DMS114 treated with DMSO at 0.1 percent for 48 hours (cell line): ENCODE data around the gene PPP2R5C.
"Not testable (repeated sequence)": the region's sequence is repeated elsewhere in the genome, so short reads cannot be mapped to it uniquely, and the experiment has no call there.

ENCODE experiments used
- DNase-seq: peaks from one replicate; lab custom pipeline; 2025; ENCODE audit not compliant: unreplicated experiment; lab: John Stamatoyannopoulos, UW

Gene PPP2R5C

DNA sequence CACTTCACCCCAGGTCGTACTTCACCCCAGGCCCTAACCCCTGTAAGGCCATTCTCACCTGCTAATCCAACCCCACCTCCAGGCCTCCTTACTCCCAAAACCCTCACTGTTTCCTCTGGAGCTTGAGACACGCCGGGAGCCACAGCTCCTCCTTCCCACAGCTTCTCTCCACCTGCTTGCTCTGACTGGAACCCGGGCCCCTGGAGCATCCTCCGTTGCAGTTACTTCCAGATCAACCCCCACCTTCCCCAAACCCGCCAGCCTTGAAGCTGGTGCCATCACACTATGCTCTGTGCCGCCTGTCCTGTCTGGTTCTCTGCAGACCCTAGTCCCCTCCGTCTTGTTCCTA lies 34.6 kb upstream of the PPP2R5C start:
- no peak for DNase-seq

DNA sequence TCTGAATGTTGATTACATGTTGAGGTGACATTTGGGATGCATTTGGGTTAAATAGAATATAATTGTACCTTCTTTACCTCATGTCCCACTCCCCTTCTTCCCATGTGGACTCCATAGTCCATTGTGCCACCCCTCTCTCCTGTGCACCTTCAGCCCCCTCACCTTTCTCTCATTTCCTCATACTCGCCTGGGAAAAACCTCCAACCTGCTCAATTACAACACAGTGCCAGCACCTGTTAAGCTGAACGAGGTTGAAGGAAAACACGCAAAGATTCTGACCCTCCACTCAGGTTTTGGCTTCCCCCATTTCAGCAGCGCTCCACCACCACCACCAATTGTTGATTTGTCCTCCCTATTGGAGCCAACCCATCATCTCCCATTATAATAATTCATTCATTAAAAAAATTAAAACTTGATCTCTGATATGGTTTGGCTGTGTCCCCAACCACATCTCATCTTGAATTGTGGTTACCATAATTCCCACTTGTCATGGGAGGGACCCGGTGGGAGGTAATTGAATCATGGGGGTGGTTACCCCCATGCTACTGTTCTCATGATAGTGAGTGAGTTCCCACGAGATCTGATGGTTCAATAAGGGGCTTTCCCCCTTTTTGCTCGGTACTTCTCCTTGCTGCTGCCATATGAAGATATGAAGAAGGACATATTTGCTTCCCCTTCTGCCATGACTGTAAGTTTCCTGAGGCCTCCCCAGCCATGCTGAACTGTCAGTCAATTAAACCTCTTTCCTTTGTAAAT lies 33.7 kb upstream of the PPP2R5C start:
- no peak for DNase-seq

DNA sequence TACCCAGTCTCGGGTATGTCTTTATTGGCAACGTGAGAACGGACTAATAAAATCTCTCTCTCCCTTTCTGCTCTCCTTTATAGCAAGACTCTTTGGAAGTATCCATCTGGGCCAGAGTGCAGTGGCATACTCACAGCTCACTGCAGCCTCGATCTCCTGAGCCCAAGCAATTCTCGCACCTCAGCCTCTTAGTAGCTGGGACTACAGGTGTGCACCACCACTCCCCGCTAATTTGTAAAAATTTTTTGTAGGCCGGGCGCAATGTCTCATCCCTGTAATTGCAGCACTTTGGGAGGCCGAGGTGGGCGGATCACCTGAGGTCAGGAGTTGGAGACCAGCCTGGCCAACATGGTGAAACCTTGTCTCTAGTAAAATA lies 33.2 kb upstream of the PPP2R5C start:
- no peak for DNase-seq

DNA sequence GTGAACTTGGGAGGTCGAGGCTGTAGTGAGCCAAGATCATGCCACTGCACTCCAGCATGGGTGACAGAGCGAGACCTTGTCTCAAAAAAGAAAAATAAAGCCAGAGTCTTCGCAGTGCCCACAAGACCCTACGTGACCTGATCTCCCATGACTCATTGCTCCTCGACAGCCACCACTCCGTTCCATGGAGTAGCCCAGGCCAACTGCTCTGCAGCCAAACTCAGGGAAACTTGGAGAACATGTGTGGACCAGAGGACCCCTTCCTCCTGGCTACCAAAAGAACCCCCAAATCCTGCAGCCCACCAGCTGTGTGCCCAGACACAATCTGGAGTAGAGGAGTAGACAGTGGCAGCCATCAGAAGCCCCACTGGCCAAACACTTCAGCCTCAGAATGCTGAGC lies 32.1 kb upstream of the PPP2R5C start:
- DNase-seq, result no peak

DNA sequence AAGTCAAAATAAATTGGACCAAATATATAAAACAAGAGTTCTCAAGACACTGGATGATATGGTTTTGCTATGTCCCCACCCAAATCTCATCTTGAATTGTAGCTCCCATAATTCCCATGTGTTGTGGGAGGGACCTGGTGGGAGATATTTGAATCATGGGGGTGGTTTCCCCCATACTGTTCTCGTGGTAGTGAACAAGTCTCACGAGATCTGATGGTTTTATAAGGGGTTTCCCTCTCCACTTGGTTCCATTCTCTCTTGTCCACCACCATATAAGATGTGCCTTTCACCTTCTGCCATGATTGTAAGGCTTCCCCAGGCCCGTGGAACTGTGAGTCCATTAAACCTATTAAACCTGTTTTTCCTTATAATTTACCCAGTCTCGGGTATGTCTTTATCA lies 31.4 kb upstream of the PPP2R5C start:
- not testable (repeated sequence) for DNase-seq

DNA sequence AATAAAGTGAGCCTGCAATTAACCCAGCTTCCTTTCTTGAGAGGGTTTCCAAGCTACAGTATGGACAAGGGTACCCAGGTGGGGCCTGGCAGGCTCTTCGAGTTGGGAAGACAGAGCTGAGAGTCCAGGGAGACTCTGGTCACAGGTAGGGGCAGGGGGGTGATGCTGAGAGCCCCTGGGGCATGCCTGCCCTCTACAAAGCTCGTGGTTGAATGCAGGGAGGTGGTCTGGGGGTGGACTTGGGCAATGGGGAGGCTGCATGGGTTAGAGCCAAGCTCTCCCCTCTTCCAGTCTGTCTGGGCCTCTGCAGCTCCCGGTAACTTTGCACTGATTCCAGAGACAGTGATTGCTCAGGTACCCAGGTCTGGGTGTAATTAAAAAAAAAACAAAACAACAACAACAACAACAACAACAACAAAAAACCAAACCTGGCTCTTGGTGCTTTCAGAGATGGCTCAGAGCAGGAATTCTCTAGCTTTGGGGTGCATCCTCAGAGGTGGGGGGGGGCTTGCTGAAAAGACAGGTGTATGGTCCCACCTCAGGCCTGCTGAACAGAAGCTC lies 30.8 kb upstream of the PPP2R5C start:
- DNase-seq, result no peak

DNA sequence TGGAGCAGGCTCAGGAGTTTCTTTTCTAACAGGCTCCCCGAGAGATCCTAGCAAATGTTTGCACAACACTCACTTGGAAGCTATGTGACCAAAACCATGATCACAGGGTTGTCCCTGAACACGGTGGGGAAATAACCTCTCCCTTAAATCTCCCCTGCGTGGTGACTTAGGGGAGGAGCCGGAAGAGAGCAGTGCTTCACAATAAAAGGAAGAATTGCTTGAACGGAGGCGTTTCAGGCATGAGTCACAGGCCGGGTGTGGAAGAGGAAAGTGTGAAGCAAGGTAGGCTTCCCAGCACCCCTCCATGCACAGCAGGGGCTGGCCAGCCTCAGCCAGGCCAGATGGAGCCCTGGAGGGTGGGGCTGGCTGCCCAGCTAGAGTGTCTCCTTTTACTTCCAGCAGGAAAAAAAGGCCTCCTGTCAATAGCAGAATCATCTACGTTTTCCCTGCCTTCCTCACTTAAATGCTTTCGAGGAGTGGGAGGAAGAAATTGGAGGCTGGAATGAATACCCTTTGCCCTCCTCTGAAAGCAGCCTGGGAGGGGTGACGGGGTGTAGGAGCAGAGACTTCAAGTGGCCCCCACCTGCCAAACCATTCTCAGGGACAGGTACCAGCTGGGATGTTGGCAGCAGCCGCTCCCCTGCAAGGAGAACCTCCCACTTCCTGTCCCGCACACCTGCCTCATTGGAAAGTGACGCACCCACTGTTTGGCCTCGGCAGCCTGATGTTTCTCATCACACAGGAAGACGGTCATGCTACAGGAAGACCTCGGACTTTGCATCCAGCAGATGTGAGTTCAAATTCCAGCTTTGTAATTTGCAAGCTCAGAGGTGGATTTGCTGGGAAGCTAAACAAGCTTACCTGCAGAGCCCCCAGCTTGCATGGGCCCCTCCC lies 30.1 kb upstream of the PPP2R5C start:
- DNase-seq, result no peak

DNA sequence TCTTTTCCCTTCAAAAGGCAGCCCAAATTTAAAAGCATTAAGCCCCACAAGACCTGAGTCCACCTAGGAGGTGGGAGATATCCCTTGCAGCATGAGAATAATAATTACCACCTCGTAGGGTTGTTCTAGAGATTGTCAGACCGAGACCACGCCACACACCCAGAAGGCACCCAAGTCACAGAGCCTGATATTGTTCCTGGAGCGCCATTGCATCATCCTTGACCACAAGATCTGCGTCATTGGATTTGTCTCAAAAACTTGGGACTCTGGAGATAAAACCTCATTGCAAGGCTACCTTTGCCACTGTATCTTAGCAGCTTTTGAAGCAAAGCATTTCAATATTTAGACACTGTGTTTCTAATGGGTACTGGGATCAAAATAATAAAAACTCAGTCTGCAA lies 29.4 kb upstream of the PPP2R5C start:
- no peak for DNase-seq

DNA sequence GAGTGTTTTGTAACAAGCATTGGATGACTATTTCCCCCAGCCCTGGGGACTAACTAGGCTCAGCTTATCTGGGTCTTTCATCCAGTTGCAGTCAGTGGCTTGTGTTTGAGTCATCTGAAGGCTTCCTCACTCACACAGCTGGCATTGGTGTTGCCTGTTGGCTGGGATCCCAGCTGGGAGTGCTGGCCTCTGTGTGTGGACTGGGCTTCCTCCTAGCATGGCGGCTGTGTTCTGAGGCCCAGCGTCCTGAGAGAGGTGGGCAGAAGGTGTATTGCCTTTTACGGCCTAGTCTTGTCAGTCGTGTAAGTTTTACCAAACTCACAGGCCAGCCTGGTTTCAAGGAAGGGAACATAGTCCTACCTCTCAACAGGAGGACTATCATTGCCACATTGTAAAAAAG lies 28.3 kb upstream of the PPP2R5C start:
- DNase-seq, result no peak

DNA sequence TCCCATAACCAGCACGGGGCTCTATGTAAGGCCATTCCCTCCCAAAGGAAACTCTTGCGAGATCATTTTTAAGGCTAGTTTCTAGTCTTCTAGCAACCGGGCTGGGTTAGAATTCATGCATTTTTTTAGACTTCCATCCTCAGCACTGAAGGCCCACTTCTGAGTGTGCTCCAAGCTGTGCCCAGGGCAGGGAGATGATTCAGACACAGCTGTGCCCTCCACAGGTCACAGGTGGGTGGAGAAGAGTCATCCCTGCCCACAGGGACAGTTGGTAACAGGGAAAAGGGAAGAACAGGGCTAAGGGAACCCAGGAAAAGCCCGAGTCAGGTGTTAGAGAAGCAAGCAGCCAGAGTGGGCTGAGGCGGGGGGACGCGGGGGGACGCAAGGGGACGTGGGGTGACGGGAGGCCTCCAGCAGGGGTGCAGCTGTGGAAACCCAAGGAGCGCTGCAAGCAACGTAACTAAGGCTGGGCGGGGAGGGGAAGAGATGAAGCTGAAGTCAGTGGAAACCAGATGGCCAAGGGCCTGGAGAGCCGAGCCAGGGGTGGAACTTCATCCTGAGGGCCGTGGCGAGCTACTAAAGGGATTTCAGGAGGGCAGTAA lies 27.2 kb upstream of the PPP2R5C start:
- no peak for DNase-seq

DNA sequence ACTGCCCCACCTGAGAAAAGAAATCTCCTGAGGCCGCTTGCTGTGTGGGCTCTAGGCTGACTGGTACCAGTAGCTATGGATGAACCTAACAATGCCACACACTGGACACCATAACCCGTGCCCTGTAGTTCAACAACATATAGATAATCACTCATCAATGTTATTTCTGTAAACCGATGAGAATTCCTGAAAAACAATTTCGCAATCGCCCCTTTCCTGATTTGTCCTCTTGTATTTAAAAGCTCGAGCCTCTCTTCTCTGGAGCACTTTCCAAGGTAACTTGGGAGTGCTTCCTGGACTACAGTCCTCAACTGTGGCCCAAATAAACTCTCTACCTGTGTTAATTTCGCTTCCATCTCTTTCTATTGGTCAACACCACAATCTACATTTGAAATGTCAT lies 26.1 kb upstream of the PPP2R5C start:
- DNase-seq, result no peak

DNA sequence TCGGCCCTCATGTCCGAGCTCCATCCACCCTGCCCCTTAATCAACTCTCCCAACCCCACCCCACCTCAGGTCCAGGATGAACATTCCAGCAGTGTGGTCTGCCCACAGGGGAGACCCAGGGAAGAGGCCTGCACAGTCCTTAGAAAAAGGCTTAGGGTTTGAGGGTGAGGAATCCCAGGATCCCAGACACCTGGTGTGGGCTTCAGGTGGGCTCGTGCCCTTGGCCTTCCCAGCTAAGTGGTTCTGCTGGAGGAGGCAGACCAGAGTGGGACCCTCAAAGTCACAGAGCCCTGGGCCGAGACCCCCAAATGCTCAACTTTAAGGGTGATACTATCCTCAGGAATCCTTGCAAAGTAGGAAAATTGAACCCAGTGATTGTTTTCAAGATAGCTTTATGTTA lies 25.4 kb upstream of the PPP2R5C start:
- no peak for DNase-seq

DNA sequence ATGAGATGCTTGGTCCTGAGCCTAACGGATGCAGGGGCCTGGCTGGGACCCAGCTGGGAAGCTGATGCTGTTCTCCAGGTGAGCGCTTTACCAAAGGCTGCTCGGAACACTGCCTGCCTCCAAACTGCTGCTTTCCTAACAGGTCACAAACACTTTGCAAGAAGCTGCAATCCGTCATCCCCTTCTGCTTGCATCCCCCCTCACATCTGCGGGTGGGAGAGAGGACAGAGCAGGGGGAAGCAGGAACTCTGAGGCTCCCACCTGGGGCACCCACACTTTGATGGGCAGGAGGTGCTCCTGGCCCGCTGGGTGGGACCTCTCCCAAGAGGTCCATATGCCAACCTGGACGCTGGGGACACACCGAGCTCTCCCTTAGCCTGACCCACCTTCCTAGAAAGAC lies 24.9 kb upstream of the PPP2R5C start:
- no peak for DNase-seq

DNA sequence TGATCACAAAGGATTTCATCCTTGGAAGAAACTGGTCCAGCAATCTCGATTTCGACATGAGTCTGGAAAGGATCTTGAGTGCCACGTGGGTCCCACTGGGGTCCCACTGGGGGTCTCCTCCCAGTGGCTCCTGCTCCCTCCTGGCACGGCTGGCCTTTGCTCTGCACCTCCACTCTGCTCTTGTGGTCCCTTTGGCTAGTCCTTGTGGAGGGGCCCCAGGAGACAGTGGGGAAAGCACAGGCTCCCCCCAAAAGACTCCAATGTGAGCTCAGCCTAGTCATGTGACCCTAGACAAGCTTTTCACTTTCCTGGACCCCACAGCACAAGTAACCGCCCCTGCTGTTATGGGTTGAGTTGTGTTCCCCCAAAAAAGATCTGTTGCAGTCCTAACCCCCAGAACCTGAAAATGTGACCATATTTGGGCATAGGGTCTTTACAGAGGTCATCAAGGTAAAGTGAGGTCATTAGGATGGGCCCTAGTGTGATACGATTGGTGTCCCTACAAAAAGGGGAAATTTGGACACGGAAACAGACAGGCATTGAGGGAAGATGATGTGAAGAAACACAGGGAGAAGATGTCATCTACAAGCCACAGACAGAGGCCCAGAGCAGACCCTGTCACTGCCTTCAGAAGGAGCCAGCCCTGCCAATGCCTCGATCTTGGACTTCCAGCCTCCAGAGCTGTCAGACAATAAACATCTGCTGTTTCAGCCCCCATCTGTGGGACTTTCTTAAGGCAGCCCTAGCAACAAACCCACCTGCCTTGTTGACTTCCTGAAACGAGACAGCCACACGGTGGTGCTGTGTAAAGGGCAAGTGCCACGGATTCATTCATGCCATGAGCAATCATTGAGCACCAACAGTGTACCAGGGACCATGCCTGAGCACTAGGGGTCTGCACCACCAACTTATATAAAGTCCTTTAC lies 23.8 kb upstream of the PPP2R5C start:
- no peak for DNase-seq

DNA sequence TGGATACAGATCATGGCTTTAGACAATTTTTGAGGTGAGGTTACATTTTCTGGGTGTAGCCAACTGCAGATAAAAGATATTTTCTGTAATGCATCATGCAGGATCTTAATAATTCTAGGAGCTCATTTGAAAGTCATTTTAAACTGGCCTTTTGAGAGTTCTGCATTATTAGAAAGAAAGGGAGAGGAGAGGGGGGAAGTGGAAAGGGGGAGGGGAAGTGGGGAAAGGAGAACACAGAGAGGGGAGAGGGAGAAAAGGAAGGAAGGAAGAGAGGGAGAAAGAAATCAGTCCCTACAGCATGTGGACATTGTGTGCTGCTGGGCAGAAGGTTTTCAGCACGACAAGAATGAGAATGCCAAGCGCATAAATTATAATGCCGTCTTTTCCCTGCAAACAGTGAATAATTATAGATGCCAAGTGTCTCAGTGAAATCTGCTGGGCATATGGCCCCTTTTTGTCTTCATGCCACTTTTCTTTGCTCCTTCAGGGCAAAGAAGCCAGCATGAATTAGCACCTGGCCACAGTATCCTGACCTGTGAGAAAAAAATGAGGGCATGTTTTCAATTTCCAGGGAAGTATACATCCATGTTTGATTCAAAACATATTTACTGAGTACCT lies 22.7 kb upstream of the PPP2R5C start:
- DNase-seq, result no peak

DNA sequence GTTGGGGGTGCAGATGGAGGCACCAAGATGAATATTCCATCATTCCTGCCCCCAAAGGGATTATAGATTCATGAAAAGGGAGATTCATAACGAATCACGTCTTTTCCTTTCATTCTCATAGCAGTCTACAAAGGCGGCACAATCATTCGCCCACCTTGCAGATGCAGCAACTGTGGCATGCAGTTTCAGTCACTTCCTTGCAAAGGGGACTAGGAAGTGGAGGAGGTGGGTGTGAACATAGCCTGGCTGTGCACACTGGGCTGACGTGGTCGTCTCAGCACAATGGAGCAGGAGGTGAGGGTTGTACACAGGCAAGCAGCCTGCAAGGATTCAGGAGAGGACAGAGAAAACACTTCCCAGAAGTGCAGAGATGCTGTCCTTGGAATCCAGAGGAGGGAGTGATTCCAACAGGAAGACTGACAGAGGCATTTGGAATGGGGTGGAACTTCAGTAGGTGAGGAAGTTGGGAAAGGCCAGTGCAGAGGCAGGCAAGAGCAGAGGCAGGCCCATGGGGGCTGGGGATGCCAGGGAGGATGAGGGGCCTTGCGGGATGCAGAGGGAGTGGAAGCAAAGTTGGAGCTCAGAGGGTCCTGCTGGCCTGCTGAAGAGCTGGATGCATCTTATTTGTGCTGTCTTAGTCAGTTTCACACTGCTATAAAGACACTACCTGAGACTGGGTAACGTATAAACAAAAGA lies 21.9 kb upstream of the PPP2R5C start:
- no peak for DNase-seq

DNA sequence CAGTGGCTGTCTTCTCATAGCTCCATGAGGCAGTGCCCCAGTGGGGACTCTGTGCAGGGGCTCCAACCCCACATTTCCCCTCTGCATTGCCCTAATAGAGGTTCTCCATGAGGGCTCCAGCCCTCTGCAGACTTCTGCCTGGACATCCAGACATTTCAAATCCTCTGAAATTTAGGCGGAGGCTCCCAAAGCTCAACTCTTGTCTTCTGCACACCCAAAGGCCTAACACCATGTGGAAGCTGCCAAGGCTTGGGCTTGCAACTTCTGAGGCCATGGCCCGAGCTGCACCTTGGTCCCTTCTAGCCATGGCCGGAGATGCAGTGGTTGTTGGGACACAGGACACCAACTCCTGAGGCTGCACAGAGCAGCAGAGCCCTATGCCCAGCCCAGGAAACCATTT lies 20.5 kb upstream of the PPP2R5C start:
- no peak for DNase-seq

DNA sequence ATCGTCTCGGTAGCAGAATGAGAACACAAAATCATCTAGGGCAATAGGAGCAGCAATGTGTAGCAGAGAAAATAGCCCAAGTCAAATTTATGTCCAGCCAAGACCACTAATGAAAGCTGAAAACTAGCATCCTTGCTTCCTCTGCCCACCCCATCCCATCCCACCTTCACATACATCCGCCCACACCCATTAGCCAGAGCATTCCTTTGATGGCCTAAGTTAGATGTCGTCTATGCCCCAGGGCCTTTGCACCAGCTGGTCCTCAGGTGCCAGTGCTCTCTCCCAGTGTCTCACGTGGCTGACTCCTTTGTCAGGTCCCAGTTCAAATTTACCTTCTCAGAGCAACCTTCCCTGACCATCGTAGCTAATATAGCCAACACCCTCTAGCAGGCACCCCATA lies 17.8 kb upstream of the PPP2R5C start:
- DNase-seq, result no peak

DNA sequence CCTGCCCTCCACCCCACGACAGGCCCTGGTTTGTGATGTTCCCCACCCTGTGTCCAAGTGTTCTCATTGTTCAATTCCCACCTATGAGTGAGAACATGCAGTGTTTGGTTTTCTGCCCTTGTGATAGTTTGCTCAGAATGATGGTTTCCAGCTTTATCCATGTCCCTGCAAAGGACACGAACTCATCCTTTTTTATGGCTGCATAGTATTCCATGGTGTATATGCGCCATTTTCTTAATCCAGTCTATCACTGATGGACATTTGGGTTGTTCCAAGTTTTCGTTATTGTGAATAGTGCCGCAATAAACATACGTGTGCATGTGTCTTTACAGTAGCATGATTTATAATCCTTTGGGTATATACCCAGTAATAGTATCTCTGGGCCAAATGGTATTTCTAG lies 17.1 kb upstream of the PPP2R5C start:
- not testable (repeated sequence) for DNase-seq

DNA sequence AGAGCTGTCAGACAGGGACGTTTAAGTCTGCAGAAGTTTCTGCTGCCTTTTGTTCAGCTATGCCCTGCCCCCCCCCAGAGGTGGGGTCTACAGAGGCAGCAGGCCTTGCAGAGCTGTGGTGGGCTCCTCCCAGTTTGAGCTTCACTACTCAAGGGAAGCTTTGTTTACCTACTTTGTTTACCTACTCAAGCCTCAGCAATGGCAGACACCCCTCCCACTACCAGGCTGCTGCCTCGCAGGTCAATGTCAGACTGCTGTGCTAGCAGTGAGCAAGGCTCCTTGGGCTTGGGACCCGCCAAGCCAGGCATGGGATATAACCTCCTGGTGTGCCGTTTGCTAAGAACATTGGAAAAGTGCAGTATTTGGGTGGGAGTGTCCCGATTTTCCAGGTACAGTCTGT lies 11.8 kb upstream of the PPP2R5C start:
- not testable (repeated sequence) for DNase-seq
